22Rv1 (cell line): ENCODE results near the gene HUWE1.
"Not testable (repeated sequence)": the region's sequence is repeated elsewhere in the genome, so short reads cannot be mapped to it uniquely, and the experiment has no call there.

Source experiments
- H3K27ac ChIP-seq: fragments of 450-650 bp; 2 replicates; pipeline ENCODE4 v1.5.1; 2017
- CTCF ChIP-seq: fragments of 450-650 bp; IDR thresholded peaks from 2 replicates; pipeline ENCODE4 v1.5.1; 2017; ENCODE audit warnings: mild to moderate bottlenecking
- ZFX ChIP-seq: fragments of 450-650 bp; IDR thresholded peaks from 2 replicates; pipeline ENCODE4 v1.6.1; 2017; ENCODE audit warnings: antibody characterized with exemption, borderline replicate concordance

Gene HUWE1

GRCh38 chrX:53526999-53527398 is 159.5 kb downstream of the HUWE1 start:
- TF ChIP-seq CTCF (no peak), ZFX (no peak)

GRCh38 chrX:53511322-53511721 is 175.2 kb downstream of the HUWE1 start:
- no peak overlapping the region for H3K27ac ChIP-seq
- TF ChIP-seq ZFX (no peak), CTCF (no peak)

More at GRCh38 chrX:53526999-53527398, 159.5 kb downstream of the HUWE1 start:
- no peak overlapping the region for H3K27ac ChIP-seq

GRCh38 chrX:53504035-53504434 is 182.5 kb downstream of the HUWE1 start:
- H3K27ac ChIP-seq, result not testable (repeated sequence)

DNA sequence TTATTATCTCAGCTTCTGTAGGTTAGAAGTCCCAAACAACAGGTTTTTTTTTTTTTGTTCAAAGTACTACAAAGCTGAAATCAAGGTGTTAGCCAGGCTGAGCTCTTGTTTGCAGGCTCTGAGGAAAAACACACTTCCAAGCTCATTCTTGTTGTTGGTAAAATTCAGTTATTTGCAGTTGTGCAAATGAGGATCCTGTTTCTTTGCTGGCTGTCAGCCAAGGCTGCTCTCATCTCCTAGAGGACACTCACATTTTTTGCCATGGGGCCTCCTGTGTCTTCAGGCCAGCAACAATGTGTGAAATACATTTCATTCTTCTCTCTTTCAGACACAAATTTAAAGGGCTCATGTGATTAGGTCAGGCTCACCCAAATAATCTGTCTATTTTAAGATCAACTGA is 192.1 kb downstream of the HUWE1 start:
- TF ChIP-seq CTCF (no peak), ZFX (no peak)
- no peak overlapping the region for H3K27ac ChIP-seq

GRCh38 chrX:53486285-53486684 is 200.2 kb downstream of the HUWE1 start:
- H3K27ac ChIP-seq, result no peak overlapping the region
- no peak for TF ChIP-seq ZFX
- no peak for TF ChIP-seq CTCF

GRCh38 chrX:53483838-53484405 is 202.6 kb downstream of the HUWE1 start:
- TF ChIP-seq ZFX, result no peak
- no peak overlapping the region for H3K27ac ChIP-seq

DNA sequence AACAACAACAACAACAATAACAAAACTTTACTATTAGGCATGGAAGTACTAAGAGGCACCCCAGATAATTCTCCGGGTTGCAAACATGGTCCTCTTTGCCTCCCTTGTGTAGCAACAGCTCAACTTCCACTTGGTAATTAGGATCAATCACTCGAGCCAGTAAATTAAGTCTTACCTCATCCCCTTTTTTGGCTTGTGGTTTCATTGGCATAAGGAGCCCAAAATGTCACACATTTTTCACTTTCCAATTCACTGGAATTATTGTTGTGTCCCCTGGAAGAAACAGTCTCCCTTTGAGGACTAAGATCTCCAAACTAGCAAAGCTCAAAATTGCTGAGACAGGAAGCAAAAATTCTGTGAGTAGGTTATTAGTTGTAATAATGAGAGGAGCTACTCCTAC is 203.1 kb downstream of the HUWE1 start:
- no peak overlapping the region for H3K27ac ChIP-seq
- TF ChIP-seq ZFX, result no peak
- TF ChIP-seq CTCF, result no peak
